T-helper 2 cell (primary cell): Measurements from ENCODE around the gene EDA.

Source experiments
- DNase-seq, 5 experiments: peaks; one replicate each; pipeline versions ENCODE4 v3.0.0 to v3.0.0-alpha.2; 2012 to 2022

Gene EDA

DNA sequence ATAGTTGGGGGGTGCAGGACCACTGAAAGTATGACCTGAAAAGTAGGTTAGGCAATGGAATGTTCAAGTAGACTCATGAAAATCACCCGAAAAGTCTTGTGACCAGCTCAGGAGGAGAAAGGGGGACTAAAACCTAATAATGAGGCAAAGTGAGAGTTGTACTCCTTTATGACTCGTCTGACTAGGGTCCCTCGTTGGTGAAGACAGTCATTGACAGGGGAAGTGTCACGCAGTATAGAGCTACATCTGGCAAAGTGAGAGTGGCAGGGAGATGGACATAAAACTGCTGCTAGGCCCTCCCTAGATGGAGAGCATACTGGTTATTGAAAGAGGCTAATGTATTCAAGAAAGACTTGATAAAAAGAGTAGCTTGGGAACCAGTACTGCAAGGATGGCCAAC is 466.8 kb downstream of the EDA start:
- DNase-seq, result no peak

DNA sequence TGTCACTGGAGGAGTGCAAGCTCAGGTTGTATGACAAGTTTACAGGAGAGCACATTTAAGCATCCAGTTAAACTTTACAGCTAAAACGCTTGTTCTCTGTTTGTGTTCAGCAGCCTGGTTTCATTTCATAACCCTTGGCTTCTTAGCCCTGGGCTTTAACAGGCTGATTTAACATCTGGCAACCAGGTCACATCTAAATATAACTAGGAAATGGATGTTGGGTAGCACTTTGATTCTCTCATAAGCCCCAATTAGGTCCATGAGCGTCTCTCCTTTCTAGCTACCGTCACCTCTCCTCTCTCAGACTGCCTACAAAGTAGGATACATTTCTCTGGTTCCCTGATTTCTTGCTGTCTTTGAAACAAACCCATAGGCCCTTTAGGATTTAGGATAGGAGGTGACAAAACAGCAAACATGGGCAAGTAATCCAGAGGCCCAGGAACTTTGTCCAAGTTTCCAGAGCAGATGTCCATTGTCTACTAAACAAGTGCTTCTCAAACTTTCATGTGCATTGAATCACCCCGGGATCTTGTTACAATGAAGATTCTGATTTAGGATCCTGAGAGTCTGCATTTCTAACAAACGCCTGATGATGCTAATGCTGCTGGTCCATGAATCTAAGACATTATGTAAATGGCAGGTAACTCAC is 468.8 kb downstream of the EDA start:
- no peak for DNase-seq

DNA sequence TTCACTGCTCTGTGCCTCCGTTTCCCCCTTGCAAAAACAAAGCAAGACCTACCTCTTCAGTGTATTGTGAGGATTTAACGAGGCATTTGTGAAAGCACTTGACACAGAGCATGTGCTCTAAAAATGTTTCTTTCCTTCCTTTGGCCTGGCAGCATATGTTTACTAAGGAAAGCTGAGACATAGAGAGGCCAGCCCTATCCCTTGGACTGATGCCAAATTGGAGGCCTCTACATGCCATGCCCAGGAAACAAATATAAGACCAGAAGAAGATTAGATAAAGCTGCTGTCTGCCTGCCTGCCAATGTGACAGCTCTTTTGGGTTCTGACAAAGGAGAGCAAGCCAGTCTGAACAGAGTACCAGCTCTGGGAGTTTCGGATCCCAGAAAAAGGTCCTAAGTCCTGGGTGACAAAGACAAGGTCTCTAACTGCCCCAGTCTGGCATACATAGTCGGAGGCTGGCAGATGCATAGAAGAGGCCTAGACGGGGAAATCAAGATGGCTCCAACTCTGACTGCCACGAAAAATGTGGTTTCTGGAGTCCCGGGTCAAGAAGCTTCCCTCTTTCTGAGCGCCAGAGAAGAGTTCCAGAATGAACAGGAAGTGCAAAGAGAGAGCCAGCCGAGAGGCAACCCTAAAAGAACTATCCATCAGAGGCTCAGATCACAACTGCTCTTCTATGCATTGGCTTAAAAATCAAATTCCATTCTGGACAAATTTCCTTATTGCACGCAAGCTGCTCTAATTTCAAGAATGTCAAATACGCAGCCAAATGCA is 472.1 kb downstream of the EDA start:
- no peak for DNase-seq

DNA sequence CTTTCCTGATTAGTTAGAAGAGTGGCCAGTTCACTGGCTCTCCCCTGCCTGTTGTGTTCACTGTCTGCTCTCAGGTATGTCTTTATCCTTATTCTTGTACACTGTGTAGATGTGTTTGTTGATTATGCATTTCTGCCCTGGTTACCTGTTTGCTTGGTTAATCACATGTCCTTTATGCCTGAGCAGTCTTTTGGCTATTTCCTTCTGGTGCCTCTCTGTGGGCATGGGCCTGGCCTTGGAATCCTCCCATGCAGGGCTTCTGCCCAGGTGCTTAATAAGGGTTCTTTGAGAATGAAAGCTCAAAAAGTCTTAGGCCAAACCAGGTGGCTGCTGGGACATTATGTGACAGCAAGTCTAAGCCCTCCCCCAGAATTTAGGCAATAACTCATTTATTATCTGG is 472.8 kb downstream of the EDA start:
- DNase-seq, result no peak
